ENCODE measurements around the gene KIAA1328. TPM values are rescaled to one million over a fixed set of nuclear protein-coding genes. Genes with fewer than 3 reads are reported as not detected.
A peak's percentile ranks its signal among the peaks of the same experiment; 100 is the strongest.

KIAA1328 gene
- total and polyA plus RNA-seq, 9 of the 15 experiments (the other 6 are each of a cell fraction or from before 2014, with no cell fraction given), result 4.0 to 8.6 (median 7.4) TPM

DNA sequence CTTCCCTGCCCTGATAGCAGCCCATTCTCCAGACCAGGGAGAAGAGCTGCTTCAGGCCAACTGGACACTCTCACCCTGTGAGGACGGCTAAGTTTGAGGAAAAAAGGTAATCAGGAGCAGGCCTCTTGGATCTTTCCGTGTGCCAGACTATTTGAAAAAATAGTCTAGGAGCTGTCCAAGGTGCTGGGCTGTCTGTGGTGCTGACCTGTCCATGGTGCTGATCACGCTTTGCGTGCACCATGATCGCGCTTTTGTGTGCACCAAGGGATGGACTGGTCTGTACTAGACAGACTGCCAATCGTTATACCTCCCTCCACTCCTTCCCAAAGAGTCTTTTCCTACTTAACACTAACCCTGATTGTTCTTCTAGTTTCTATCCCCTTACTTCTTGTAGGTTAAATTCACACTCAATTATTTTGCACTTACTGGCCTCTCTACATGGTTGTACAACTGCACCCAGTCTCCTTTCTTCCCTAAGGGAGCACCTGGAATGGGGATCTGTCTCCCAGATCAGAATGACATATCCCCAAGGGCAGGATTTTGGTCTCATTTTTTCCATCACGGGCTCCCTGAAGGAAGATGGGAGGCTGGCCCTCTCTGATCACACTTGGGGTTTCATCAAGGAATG is 441.2 kb downstream of the KIAA1328 start (continued):
- TF ChIP-seq, protein P1, sequence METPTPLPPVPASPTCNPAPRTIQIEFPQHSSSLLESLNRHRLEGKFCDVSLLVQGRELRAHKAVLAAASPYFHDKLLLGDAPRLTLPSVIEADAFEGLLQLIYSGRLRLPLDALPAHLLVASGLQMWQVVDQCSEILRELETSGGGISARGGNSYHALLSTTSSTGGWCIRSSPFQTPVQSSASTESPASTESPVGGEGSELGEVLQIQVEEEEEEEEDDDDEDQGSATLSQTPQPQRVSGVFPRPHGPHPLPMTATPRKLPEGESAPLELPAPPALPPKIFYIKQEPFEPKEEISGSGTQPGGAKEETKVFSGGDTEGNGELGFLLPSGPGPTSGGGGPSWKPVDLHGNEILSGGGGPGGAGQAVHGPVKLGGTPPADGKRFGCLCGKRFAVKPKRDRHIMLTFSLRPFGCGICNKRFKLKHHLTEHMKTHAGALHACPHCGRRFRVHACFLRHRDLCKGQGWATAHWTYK (CRISPR knock-in tag; IDR thresholded peaks at IDR 0.05), result peak; percentile 91; the same call in 1 of the 2 replicates
- TF ChIP-seq ZNF24 (IDR thresholded peaks at IDR 0.05) (peak; percentile 86; the same call in 1 of the 2 replicates), MAZ (CRISPR knock-in tag; conservative IDR thresholded peaks at IDR 0.05 in 1 of 2, IDR thresholded peaks at IDR 0.05 in 1 of 2) (peak; percentile 63 to 99; a peak in 2 of 4 replicates), GATA2 (CRISPR knock-in tag; IDR thresholded peaks at IDR 0.05) (peak; percentile 53), RNF2 (IDR thresholded peaks at IDR 0.05) (no peak), ZNF239 (CRISPR knock-in tag; IDR thresholded peaks at IDR 0.05) (peak; percentile 75), ETV6 (IDR thresholded peaks at IDR 0.05; ENCODE audit: borderline replicate concordance in 1 of 2, low read depth in 2 of 2, low read length in 1 of 2) (no peak), ETV6 (CRISPR knock-in tag; IDR thresholded peaks at IDR 0.05; ENCODE audit: borderline replicate concordance) (peak; percentile 97; the same call in 1 of the 2 replicates), KAT8 (IDR thresholded peaks at IDR 0.05; ENCODE audit: low read depth) (no peak), ZNF23 (CRISPR knock-in tag; IDR thresholded peaks at IDR 0.05) (no peak), ZNF354B (CRISPR knock-in tag; IDR thresholded peaks at IDR 0.05) (peak; percentile 71), DPF2 (IDR thresholded peaks at IDR 0.05) (no peak), CREB1 (IDR thresholded peaks at IDR 0.05) (no peak), CREB1 (CRISPR knock-in tag; IDR thresholded peaks at IDR 0.05) (peak; percentile 85), HSF4 (CRISPR knock-in tag; IDR thresholded peaks at IDR 0.05; ENCODE audit: borderline replicate concordance) (peak; percentile 49; the same call in 1 of the 2 replicates), TOE1 (IDR thresholded peaks at IDR 0.05; ENCODE audit: borderline replicate concordance) (no peak), TOE1 (CRISPR knock-in tag; IDR thresholded peaks at IDR 0.05; ENCODE audit: borderline replicate concordance, low read depth) (peak; percentile 99), CREBBP (IDR thresholded peaks at IDR 0.05; ENCODE audit: low read depth, low read length) (no peak), ZNF174 (CRISPR knock-in tag; IDR thresholded peaks at IDR 0.05) (no peak), RBM15 (IDR thresholded peaks at IDR 0.05; ENCODE audit: insufficient read depth, low read length) (no peak)
- TF ChIP-seq, protein P2, sequence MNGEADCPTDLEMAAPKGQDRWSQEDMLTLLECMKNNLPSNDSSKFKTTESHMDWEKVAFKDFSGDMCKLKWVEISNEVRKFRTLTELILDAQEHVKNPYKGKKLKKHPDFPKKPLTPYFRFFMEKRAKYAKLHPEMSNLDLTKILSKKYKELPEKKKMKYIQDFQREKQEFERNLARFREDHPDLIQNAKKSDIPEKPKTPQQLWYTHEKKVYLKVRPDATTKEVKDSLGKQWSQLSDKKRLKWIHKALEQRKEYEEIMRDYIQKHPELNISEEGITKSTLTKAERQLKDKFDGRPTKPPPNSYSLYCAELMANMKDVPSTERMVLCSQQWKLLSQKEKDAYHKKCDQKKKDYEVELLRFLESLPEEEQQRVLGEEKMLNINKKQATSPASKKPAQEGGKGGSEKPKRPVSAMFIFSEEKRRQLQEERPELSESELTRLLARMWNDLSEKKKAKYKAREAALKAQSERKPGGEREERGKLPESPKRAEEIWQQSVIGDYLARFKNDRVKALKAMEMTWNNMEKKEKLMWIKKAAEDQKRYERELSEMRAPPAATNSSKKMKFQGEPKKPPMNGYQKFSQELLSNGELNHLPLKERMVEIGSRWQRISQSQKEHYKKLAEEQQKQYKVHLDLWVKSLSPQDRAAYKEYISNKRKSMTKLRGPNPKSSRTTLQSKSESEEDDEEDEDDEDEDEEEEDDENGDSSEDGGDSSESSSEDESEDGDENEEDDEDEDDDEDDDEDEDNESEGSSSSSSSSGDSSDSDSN (IDR thresholded peaks at IDR 0.05; ENCODE audit: borderline replicate concordance in 1 of 2, low read depth in 2 of 2, low read length in 2 of 2), result no peak
- TF ChIP-seq, protein P3, sequence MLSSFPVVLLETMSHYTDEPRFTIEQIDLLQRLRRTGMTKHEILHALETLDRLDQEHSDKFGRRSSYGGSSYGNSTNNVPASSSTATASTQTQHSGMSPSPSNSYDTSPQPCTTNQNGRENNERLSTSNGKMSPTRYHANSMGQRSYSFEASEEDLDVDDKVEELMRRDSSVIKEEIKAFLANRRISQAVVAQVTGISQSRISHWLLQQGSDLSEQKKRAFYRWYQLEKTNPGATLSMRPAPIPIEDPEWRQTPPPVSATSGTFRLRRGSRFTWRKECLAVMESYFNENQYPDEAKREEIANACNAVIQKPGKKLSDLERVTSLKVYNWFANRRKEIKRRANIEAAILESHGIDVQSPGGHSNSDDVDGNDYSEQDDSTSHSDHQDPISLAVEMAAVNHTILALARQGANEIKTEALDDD (IDR thresholded peaks at IDR 0.05), result no peak

Data from K562 (cell line).